OCI-LY7 (cell line): ENCODE data around the gene SLC12A9. TPM values are rescaled to one million over a fixed set of nuclear protein-coding genes. Genes with fewer than 3 reads are reported as not detected.

Experiments used
- BruUV-seq: library from RNA; stranded (reverse); fragments of 400-500 nt; replicated peaks from 2 replicates; lab custom pipeline; 2021; lab: Mats Ljungman, UMichigan
- CTCF ChIA-PET: fragments of 300-600 bp; sonication (Branson Sonifier 250); formaldehyde crosslinking; loops from one replicate; lab custom pipeline; 2022; ENCODE audit warnings: antibody characterized with exemption; ENCODE audit not compliant: unreplicated experiment; lab: Charles Lee
- POLR2A ChIA-PET: fragments of 300-600 bp; sonication (Branson Sonifier 250); formaldehyde crosslinking; loops from one replicate; lab custom pipeline; 2022; ENCODE audit warnings: antibody characterized with exemption; lab: Charles Lee
- DNase-seq: peaks from one replicate; pipeline ENCODE4 v3.0.0-alpha.2; 2015; ENCODE audit warnings: low spot score
- H2AFZ ChIP-seq: fragments of 200-600 bp; sonication (generic), shearing (Covaris generic); 2 replicates; pipeline ENCODE4 v1.6.1; 2014; ENCODE audit warnings: mild to moderate bottlenecking, antibody characterized with exemption, low read length, moderate library complexity
- H3K27ac ChIP-seq: fragments of 200-600 bp; sonication (generic); 2 replicates; pipeline ENCODE4 v1.5.1; 2014; ENCODE audit warnings: mixed run types, low read depth, mild to moderate bottlenecking, moderate library complexity, low read length, inconsistent platforms; ENCODE audit not compliant: poor library complexity, severe bottlenecking
- H3K36me3 ChIP-seq: fragments of 200-600 bp; sonication (generic); 2 replicates; pipeline ENCODE4 v1.6.1; 2014; ENCODE audit warnings: mild to moderate bottlenecking, antibody characterized with exemption, low read length, moderate library complexity, mixed read lengths; ENCODE audit not compliant: insufficient read depth
- H3K4me1 ChIP-seq: fragments of 200-600 bp; sonication (generic); 2 replicates; pipeline ENCODE4 v1.5.1; 2014; ENCODE audit warnings: mild to moderate bottlenecking, low read length; ENCODE audit not compliant: insufficient read depth, poor library complexity, severe bottlenecking
- H3K4me2 ChIP-seq: fragments of 200-600 bp; sonication (generic); 2 replicates; pipeline ENCODE4 v1.6.1; 2014; ENCODE audit warnings: mild to moderate bottlenecking, low read length
- H3K4me3 ChIP-seq: fragments of 200-600 bp; sonication (generic); 2 replicates; pipeline ENCODE4 v1.5.1; 2014; ENCODE audit warnings: mild to moderate bottlenecking, low read depth, low read length; ENCODE audit not compliant: poor library complexity, severe bottlenecking
- H3K79me2 ChIP-seq: fragments of 200-600 bp; sonication (generic); 2 replicates; pipeline ENCODE4 v1.6.1; 2016; ENCODE audit warnings: low read depth, mild to moderate bottlenecking, low read length, moderate library complexity, mixed read lengths; ENCODE audit not compliant: insufficient read depth
- H3K9me2 ChIP-seq: fragments of 200-600 bp; sonication (generic); 2 replicates; pipeline ENCODE4 v1.6.1; 2016; ENCODE audit warnings: mild to moderate bottlenecking, low read length, mixed read lengths; ENCODE audit not compliant: insufficient read depth
- H3K9me3 ChIP-seq: fragments of 200-600 bp; sonication (generic); 2 replicates; pipeline ENCODE4 v1.6.1; 2014; ENCODE audit warnings: mild to moderate bottlenecking, mixed run types, low read length, mixed read lengths
- H4K20me1 ChIP-seq: fragments of 200-600 bp; sonication (generic); 2 replicates; pipeline ENCODE4 v1.6.1; 2014; ENCODE audit warnings: mild to moderate bottlenecking, antibody characterized with exemption, low read length, moderate library complexity, mixed read lengths; ENCODE audit not compliant: insufficient read depth
- CTCF ChIP-seq: fragments of 200-600 bp; sonication (generic); conservative IDR thresholded peaks from 2 replicates; pipeline ENCODE4 v1.5.1; 2014; ENCODE audit warnings: mild to moderate bottlenecking, antibody characterized with exemption, low read length, moderate library complexity, mixed read lengths
- EZH2phosphoT487 ChIP-seq: fragments of 200-600 bp; sonication (generic); IDR thresholded peaks from 2 replicates; pipeline ENCODE4 v1.6.1; 2018; ENCODE audit warnings: low read depth, borderline replicate concordance, mild to moderate bottlenecking, mixed run types, antibody characterized with exemption, low read length, moderate library complexity, mixed read lengths
- intact Hi-C: fragments of 100-400 bp; cut with micrococcal nuclease; formaldehyde crosslinking; loops from one replicate; pipeline ENCODE4 v1.10.0; 2022; ENCODE audit not compliant: unreplicated experiment
- total RNA-seq, 2 experiments: library from RNA; depleted of rRNA in 1 of 2; stranded (reverse); fragments of >200 nt in 1 of 2; shearing (Covaris generic) in 1 of 2; gene quantifications; 2 replicates each; pipeline ENCODE4 v1.2.3, GENCODE V29; 2014 to 2022

SLC12A9 gene
- total RNA-seq, 2 experiments from 2014 or later: 15.7 to 25.6 TPM

DNA sequence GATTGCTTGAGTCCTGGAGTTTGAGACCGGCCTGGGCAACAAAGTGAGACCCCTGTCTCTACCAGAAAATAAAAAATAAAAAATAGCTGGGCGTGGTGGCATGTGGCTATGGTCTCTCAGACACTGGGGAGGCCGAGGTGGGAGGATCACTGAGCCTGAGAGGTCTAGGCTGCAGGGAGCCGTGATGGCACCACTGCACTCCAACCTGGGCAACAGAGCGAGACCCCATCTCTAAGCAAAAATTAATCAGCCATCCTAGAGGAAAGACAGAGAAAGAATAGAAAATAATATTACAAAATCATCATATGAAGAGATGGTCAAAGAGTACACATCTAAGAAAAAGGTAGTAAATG, 20.3 kb upstream of the SLC12A9 start:
- no peaks in the 10 kb centered on the region for H3K36me3 ChIP-seq
- intact Hi-C loops: no loop called here
- H2AFZ ChIP-seq: no peak overlapping the region
- ChIA-PET POLR2A (interaction anchor here (0.7 kb wide), 1 partner anchor 87 kb away, joined by 4 read pairs; no protein-coding TSS in a partner anchor), CTCF (no interaction called here)
- no peaks in the 10 kb centered on the region for H4K20me1 ChIP-seq
- no peaks in the 10 kb centered on the region for H3K79me2 ChIP-seq
- H3K4me1 ChIP-seq: no peaks in the 10 kb centered on the region
- H3K4me3 ChIP-seq: no peak overlapping the region
- no peak for DNase-seq
- H3K9me3 ChIP-seq: no peaks in the 10 kb centered on the region
- no peak overlapping the region for H3K27ac ChIP-seq
- no peak overlapping the region for H3K4me2 ChIP-seq
- no peak for TF ChIP-seq CTCF
- no peak for TF ChIP-seq EZH2phosphoT487
- no TSS peak for BruUV-seq
- H3K9me2 ChIP-seq: no peaks in the 10 kb centered on the region

GRCh38 chr7:100835903-100836811, 16.4 kb upstream of the SLC12A9 start:
- intact Hi-C loops: no loop called here
- BruUV-seq: no TSS peak
- Histone ChIP-seq H3K4me1 (no peaks in the 10 kb centered on the region), H3K9me2 (no peaks in the 10 kb centered on the region), H3K4me3 (no peak overlapping the region), H4K20me1 (no peaks in the 10 kb centered on the region), H2AFZ (no peak overlapping the region), H3K79me2 (no peaks in the 10 kb centered on the region), H3K9me3 (no peaks in the 10 kb centered on the region), H3K36me3 (no peaks in the 10 kb centered on the region), H3K27ac (no peak overlapping the region), H3K4me2 (no peak overlapping the region)
- no peak for TF ChIP-seq EZH2phosphoT487
- no peak for TF ChIP-seq CTCF
- no peak for DNase-seq
- ChIA-PET POLR2A (interaction anchor here (0.5 to 0.9 kb wide), 3 partner anchors 39 to 66 kb away, joined by 3 to 4 read pairs (median 3); no protein-coding TSS in a partner anchor), CTCF (no interaction called here)

DNA sequence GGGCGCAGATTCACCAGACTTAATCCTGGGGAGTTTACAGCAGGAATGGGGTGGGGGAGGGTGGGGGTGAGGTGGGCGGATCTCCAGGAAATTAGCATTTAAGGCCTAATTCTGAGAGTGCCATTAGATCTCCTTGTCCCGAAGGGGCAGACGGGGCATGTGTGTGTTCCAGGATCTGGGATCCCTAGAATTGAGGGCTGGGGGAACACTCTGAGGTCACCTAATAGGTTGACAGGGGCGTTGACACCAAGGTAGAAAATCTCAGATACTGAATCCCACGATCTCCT, 15.8 kb upstream of the SLC12A9 start:
- Histone ChIP-seq H3K27ac (no peak overlapping the region), H3K9me3 (no peaks in the 10 kb centered on the region), H3K9me2 (no peaks in the 10 kb centered on the region), H4K20me1 (no peaks in the 10 kb centered on the region), H3K4me3 (no peak overlapping the region), H3K36me3 (no peaks in the 10 kb centered on the region), H3K4me2 (peak overlapping the region; percentile 31; the same call in 1 of the 2 replicates), H2AFZ (no peak overlapping the region), H3K4me1 (no peaks in the 10 kb centered on the region), H3K79me2 (no peaks in the 10 kb centered on the region)
- ChIA-PET POLR2A (no interaction called here), CTCF (no interaction called here)
- DNase-seq: no peak
- no TSS peak for BruUV-seq
- no peak for TF ChIP-seq CTCF
- TF ChIP-seq EZH2phosphoT487: no peak
- intact Hi-C loops: no loop called here
